Neuron (in vitro differentiated cells): ENCODE measurements around the gene MAD1L1.

Experiments
- H2AFZ ChIP-seq: one replicate; pipeline ENCODE4 v1.6.1; 2013; ENCODE audit warnings: low read depth, mild to moderate bottlenecking, inconsistent platforms, low read length, moderate library complexity
- H3K27me3 ChIP-seq: one replicate; pipeline ENCODE4 v1.6.1; 2013; ENCODE audit warnings: low read length; ENCODE audit not compliant: insufficient read depth
- H3K36me3 ChIP-seq: one replicate; pipeline ENCODE4 v1.6.1; 2013; ENCODE audit warnings: low read length; ENCODE audit not compliant: insufficient read depth
- H3K4me1 ChIP-seq: one replicate; pipeline ENCODE4 v1.6.1; 2013; ENCODE audit warnings: low read length; ENCODE audit not compliant: insufficient read depth
- H3K4me3 ChIP-seq: 2 replicates; pipeline ENCODE4 v1.5.1; 2013; ENCODE audit warnings: mild to moderate bottlenecking, low read length, moderate library complexity
- H3K9me3 ChIP-seq: one replicate; pipeline ENCODE4 v1.6.1; 2013; ENCODE audit warnings: low read length

The MAD1L1 gene

GRCh38 chr7:1922870-1923236 lies 309.9 kb downstream of the MAD1L1 start:
- Histone ChIP-seq H3K4me1 (no peaks in the 10 kb centered on the region), H3K9me3 (no peaks in the 10 kb centered on the region), H3K36me3 (no peaks in the 10 kb centered on the region), H3K27me3 (no peaks in the 10 kb centered on the region), H3K4me3 (no peak overlapping the region), H2AFZ (no peak overlapping the region)

DNA sequence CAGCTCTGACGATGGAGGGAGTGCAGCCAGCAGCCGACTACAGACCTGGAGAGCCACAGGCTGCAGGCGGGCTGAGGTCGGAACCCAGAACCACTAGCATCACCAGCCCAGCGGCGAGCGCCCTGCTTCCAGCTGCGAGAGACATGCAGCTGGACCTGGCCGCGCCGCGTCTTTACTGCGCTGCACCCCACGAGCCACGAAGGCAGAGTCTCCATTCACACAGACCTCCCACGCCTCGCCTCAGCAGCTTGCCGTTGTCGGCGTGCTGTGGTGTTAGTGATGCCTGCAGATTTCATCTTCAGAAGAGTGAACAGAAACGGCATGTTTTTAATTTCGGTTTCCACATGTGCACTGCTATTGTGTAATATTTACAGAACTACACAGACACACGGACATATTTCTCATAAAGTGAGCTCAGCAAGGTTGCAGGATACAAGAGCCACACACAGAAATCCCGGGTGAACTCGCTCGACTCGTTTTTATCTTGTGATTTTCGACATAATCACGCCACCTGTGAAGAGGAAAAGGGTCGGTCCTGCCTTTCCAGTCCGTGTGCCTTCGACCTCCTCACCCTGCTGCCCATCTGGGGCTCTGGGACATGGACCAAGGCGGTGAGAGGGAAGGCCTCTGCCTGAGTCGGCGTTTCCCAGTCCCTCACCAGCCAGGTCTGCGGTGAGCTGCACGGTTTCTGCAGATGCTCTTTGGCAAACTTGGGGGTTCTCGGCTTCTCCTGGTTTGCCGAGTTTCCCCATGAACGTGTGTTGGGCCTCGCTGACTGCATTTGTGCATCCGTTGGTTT lies 310.5 kb downstream of the MAD1L1 start:
- no peak overlapping the region for H2AFZ ChIP-seq
- no peaks in the 10 kb centered on the region for H3K9me3 ChIP-seq
- H3K4me1 ChIP-seq: no peaks in the 10 kb centered on the region
- no peak overlapping the region for H3K4me3 ChIP-seq
- H3K27me3 ChIP-seq: no peaks in the 10 kb centered on the region
- H3K36me3 ChIP-seq: no peaks in the 10 kb centered on the region

DNA sequence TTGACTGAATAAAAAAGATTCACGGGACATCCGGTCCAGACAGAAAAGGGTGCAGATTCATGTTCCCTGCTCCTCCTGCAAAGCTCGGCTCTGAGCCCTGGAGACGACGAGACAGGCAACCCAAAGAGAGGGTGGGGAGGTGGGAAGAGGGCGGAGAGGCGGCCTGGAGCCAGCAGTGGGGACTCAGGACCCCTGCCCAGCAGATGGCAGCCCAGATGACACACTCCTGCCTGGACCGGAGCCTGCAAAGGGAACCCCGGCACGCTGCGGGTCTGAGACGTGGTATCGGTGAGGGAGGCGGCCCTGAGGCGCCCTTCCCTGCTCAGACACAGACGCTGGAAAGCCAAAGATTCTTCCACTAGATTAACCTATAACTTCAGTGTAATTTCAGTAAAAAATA lies 311.9 kb downstream of the MAD1L1 start:
- no peaks in the 10 kb centered on the region for H3K36me3 ChIP-seq
- no peak overlapping the region for H2AFZ ChIP-seq
- no peaks in the 10 kb centered on the region for H3K27me3 ChIP-seq
- H3K4me1 ChIP-seq: no peaks in the 10 kb centered on the region
- H3K9me3 ChIP-seq: no peaks in the 10 kb centered on the region
- H3K4me3 ChIP-seq: no peak overlapping the region

DNA sequence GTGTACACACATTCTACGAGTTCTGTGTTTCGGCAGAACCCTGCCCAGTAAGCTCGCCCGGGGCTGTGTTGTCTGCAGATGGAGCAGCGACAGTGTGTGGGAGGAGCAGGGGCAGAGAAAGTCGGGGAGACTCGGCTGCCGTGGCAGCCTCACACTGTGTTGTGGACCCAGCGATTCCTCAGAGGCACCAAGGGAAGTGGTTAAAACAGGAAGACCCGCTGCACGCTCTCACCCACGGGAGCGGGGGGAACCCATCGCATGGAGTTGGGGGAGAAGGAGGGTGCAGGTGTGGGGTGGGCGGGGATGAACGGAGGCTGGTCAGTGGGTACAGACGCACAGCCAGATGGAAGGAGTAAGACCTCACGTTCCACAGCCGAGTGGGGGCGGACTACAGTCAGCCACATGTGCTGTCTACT lies 312.5 kb downstream of the MAD1L1 start:
- Histone ChIP-seq H3K9me3 (no peaks in the 10 kb centered on the region), H3K4me1 (no peaks in the 10 kb centered on the region), H3K4me3 (no peak overlapping the region), H3K27me3 (no peaks in the 10 kb centered on the region), H2AFZ (no peak overlapping the region), H3K36me3 (no peaks in the 10 kb centered on the region)

DNA sequence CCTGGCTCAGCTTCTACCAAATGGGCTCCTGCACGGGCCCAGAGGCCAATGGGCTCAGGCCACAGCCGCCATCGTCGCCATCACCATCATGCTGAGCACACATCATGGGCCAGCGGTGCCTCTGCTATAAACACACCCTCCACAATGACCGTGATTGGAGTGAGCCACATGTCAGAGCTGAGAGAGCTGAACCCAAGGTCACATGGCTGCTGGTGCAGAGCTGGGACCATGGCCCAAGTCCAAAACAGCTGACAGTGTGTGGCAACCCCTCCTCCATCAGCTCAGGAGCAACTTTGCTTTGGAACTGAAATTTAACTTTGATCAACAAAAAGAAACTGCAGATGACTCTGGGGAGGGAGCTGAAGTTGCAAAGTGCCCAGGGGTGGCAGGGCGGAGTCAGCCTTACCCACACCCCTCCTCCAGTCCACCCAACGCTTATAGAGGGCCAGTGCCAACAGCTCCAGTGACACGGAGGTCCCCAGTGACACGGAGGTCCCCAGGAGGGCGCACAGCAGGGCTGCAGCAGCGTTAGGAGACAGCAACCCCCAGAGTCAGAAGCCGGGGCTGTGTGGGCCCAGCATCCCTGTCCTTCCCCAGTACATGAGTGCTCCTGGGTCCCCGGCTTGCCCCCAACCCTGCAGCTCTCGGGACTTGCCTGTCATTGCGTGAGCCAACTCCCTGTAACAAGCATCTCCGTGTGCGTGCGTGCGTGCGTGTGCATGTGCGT lies 313.0 kb downstream of the MAD1L1 start:
- no peaks in the 10 kb centered on the region for H3K27me3 ChIP-seq
- no peak overlapping the region for H3K4me3 ChIP-seq
- H3K4me1 ChIP-seq: no peaks in the 10 kb centered on the region
- no peak overlapping the region for H2AFZ ChIP-seq
- no peaks in the 10 kb centered on the region for H3K9me3 ChIP-seq
- H3K36me3 ChIP-seq: no peaks in the 10 kb centered on the region

- no peak overlapping the region for H2AFZ ChIP-seq
- no peaks in the 10 kb centered on the region for H3K9me3 ChIP-seq
- no peaks in the 10 kb centered on the region for H3K36me3 ChIP-seq
- no peak overlapping the region for H3K4me3 ChIP-seq
- H3K4me1 ChIP-seq: no peaks in the 10 kb centered on the region
- no peaks in the 10 kb centered on the region for H3K27me3 ChIP-seq
These were observed 313.7 kb downstream of the MAD1L1 start for GRCh38 chr7:1918881-1919525.

GRCh38 chr7:1918063-1918645 lies 314.6 kb downstream of the MAD1L1 start:
- no peaks in the 10 kb centered on the region for H3K27me3 ChIP-seq
- no peaks in the 10 kb centered on the region for H3K4me1 ChIP-seq
- H3K9me3 ChIP-seq: no peaks in the 10 kb centered on the region
- H3K4me3 ChIP-seq: no peak overlapping the region
- no peak overlapping the region for H2AFZ ChIP-seq
- no peaks in the 10 kb centered on the region for H3K36me3 ChIP-seq

- H3K4me1 ChIP-seq: no peaks in the 10 kb centered on the region
- no peaks in the 10 kb centered on the region for H3K36me3 ChIP-seq
- no peak overlapping the region for H2AFZ ChIP-seq
- no peaks in the 10 kb centered on the region for H3K9me3 ChIP-seq
- no peaks in the 10 kb centered on the region for H3K27me3 ChIP-seq
- no peak overlapping the region for H3K4me3 ChIP-seq
These were observed 315.3 kb downstream of the MAD1L1 start for GRCh38 chr7:1917221-1918062.

GRCh38 chr7:1916601-1916970 lies 316.2 kb downstream of the MAD1L1 start:
- no peaks in the 10 kb centered on the region for H3K27me3 ChIP-seq
- H3K36me3 ChIP-seq: no peaks in the 10 kb centered on the region
- H3K4me1 ChIP-seq: no peaks in the 10 kb centered on the region
- H3K4me3 ChIP-seq: no peak overlapping the region
- no peaks in the 10 kb centered on the region for H3K9me3 ChIP-seq
- no peak overlapping the region for H2AFZ ChIP-seq

DNA sequence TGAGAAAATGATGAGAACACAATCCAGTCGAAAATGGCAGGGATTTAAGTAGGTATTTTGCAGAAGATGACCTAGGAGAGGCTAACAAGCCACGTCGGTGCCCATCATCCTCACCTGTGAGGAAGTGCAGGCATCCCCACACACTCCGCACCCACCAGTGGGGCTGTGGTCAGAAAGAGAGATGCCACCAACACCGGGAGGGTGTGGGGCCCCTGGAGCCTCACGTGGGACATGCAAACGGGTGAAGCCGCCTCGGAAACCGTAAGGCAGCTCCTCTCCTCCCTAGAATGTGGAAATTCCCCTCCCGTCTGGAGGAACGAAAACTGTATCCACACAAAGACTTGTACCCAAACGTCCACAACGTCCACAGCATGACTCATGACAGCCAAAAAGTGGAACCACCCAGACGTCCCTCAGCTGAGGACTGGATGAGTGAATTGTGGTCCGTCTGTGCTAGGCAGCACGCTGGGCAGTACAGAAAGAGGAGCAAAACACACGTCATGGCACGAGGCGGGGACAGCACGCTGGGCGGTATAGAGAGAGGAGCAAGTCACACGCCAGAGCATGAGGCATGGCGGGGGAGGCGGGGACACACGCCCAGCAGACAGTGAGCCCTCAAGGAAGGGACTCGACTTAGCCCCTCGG lies 316.7 kb downstream of the MAD1L1 start:
- no peaks in the 10 kb centered on the region for H3K36me3 ChIP-seq
- H3K4me1 ChIP-seq: no peaks in the 10 kb centered on the region
- no peak overlapping the region for H3K4me3 ChIP-seq
- no peaks in the 10 kb centered on the region for H3K9me3 ChIP-seq
- no peaks in the 10 kb centered on the region for H3K27me3 ChIP-seq
- H2AFZ ChIP-seq: no peak overlapping the region

- no peak overlapping the region for H2AFZ ChIP-seq
- H3K27me3 ChIP-seq: no peaks in the 10 kb centered on the region
- H3K4me3 ChIP-seq: no peak overlapping the region
- H3K4me1 ChIP-seq: no peaks in the 10 kb centered on the region
- no peaks in the 10 kb centered on the region for H3K36me3 ChIP-seq
- no peaks in the 10 kb centered on the region for H3K9me3 ChIP-seq
These were observed 317.4 kb downstream of the MAD1L1 start for GRCh38 chr7:1915326-1915725.

GRCh38 chr7:1914743-1915142 lies 318.0 kb downstream of the MAD1L1 start:
- H3K4me1 ChIP-seq: no peaks in the 10 kb centered on the region
- H3K36me3 ChIP-seq: no peaks in the 10 kb centered on the region
- no peaks in the 10 kb centered on the region for H3K9me3 ChIP-seq
- no peak overlapping the region for H3K4me3 ChIP-seq
- H2AFZ ChIP-seq: no peak overlapping the region
- no peaks in the 10 kb centered on the region for H3K27me3 ChIP-seq
